H1 (cell line): ENCODE measurements around the gene PLEKHB1. TPM values are rescaled to one million over a fixed set of nuclear protein-coding genes. Genes with fewer than 3 reads are reported as not detected.

Experiments
- KDM5A ChIP-seq: fragments of 200-600 bp; IDR thresholded peaks from 2 replicates; pipeline ENCODE4 v1.7.1; 2012; ENCODE audit warnings: mild to moderate bottlenecking, low read length, inconsistent platforms, mixed read lengths
- RAD21 ChIP-seq, 2 experiments: IDR thresholded peaks in 1 of 2; conservative IDR thresholded peaks in 1 of 2; 2 replicates each; pipeline ENCODE4 v1.6.1; 2011; ENCODE audit warnings: low read depth in 2 of 2, low read length in 2 of 2, improper control_type of control experiment in 1 of 2, inconsistent platforms in 1 of 2, mild to moderate bottlenecking in 1 of 2, moderate library complexity in 1 of 2
- SAP30 ChIP-seq: fragments of 300-600 bp; sonication (generic); IDR thresholded peaks from 2 replicates; pipeline ENCODE4 v1.7.1; 2012; ENCODE audit warnings: low read length, moderate library complexity, mild to moderate bottlenecking, inconsistent platforms; ENCODE audit not compliant: insufficient read depth, insufficient replicate concordance
- SP4 ChIP-seq: IDR thresholded peaks from 2 replicates; pipeline ENCODE4 v1.6.1; 2012; ENCODE audit warnings: low read length, inconsistent platforms
- ZNF274 ChIP-seq: IDR thresholded peaks from 2 replicates; pipeline ENCODE4 v1.7.0; 2012; ENCODE audit warnings: low read length, borderline replicate concordance; ENCODE audit errors: extremely low read depth
- polyA plus RNA-seq, 7 experiments: library from polyadenylated mRNA; depleted of rRNA in 3 of 7; stranded (reverse) in 5 of 7; unstranded in 2 of 7; fragments of >200 nt in 5 of 7; fragments of 200-250 nt in 2 of 7; gene quantifications; 1 replicate in 5 of 7; 2 replicates in 1 of 7; 4 replicates in 1 of 7; pipeline versions ENCODE4 v1.2.1 to v1.2.3, GENCODE V29; 2011 to 2013; ENCODE audit warnings: missing spikeins in 2 of 7, mixed read lengths in 2 of 7
- total RNA-seq: library from RNA; stranded (reverse); fragmentation: NEBNext Ultra II Directional; extraction: Animal tissue kit (Norgen Biotek cat#: 25700); gene quantifications from 2 replicates; pipeline ENCODE4 v1.2.1, GENCODE V29; 2021

The PLEKHB1 gene
- total and polyA plus RNA-seq, 2 of the 8 experiments (the other 6 are each of a cell fraction or from before 2014, with no cell fraction given), result 14.8 to 24.5 TPM

- TF ChIP-seq ZNF274 (no peak), RAD21 (IDR thresholded peaks at IDR 0.05 in 1 of 2, conservative IDR thresholded peaks at IDR 0.05 in 1 of 2; ENCODE audit: low read depth in 2 of 2, low read length in 2 of 2) (no peak), SP4 (no peak), SAP30 (no peak), KDM5A (no peak)
Observed at GRCh38 chr11:73654482-73655021, 8.2 kb downstream of the PLEKHB1 start (continued).
